Activated CD4-positive, alpha-beta T cell treated with anti-CD3 and anti-CD28 coated beads, Interleukin-2, amount 10 ng/mL, durations not matched to agents 24 days and 14 days (primary cell): Measurements from ENCODE around the gene ALDH5A1. TPM values are rescaled to one million over a fixed set of nuclear protein-coding genes. Genes with fewer than 3 reads are reported as not detected.
A peak's percentile ranks its signal among the peaks of the same experiment; 100 is the strongest.

Experiments
- DNase-seq: peaks from one replicate; pipeline ENCODE4 v3.0.0; 2022
- H3K27ac Mint-ChIP-seq: one replicate; pipeline ENCODE4 v1.8.0; 2022; ENCODE audit warnings: mild to moderate bottlenecking, mixed read lengths
- H3K27me3 Mint-ChIP-seq: one replicate; pipeline ENCODE4 v1.8.0; 2022; ENCODE audit warnings: mixed read lengths
- H3K36me3 Mint-ChIP-seq: one replicate; pipeline ENCODE4 v1.8.0; 2022; ENCODE audit warnings: low read depth, mild to moderate bottlenecking, mixed read lengths
- H3K4me1 Mint-ChIP-seq: one replicate; pipeline ENCODE4 v1.8.0; 2021; ENCODE audit warnings: mixed read lengths
- H3K4me3 Mint-ChIP-seq: one replicate; pipeline ENCODE4 v1.8.0; 2022; ENCODE audit warnings: mild to moderate bottlenecking, moderate library complexity, mixed read lengths
- H3K9me3 Mint-ChIP-seq: one replicate; pipeline ENCODE4 v1.8.0; 2021; ENCODE audit warnings: mixed read lengths
- intact Hi-C: fragments of 100-400 bp; cut with micrococcal nuclease; formaldehyde crosslinking; loops from one replicate; pipeline ENCODE4 v1.15.1; 2023
- total RNA-seq: library from RNA; stranded (reverse); gene quantifications from 2 replicates; pipeline ENCODE4 v1.2.3, GENCODE V29; 2022

ALDH5A1 gene
- total RNA-seq, 1 donor from 2014 or later = 11.7 TPM

DNA sequence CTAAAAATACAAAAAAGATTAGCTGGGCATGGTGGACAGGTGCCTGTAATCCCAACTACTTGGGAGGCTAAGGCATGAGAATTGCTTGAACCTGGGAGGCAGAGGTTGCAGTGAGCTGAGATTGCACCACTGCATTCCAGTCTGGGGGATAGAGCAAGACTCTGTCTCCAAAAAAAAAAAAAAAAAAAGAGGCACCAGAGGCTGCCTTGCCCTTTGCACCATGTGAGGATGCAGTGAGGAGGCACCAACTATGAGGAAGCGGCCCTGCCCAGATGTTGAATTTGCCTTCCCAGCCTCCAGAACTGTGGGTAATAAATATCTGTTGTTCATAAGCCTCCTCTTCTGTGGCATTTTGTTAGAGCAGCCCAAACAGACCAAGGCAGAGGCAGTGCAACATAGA, 54.4 kb downstream of the ALDH5A1 start:
- intact Hi-C loops = no loop called here

DNA sequence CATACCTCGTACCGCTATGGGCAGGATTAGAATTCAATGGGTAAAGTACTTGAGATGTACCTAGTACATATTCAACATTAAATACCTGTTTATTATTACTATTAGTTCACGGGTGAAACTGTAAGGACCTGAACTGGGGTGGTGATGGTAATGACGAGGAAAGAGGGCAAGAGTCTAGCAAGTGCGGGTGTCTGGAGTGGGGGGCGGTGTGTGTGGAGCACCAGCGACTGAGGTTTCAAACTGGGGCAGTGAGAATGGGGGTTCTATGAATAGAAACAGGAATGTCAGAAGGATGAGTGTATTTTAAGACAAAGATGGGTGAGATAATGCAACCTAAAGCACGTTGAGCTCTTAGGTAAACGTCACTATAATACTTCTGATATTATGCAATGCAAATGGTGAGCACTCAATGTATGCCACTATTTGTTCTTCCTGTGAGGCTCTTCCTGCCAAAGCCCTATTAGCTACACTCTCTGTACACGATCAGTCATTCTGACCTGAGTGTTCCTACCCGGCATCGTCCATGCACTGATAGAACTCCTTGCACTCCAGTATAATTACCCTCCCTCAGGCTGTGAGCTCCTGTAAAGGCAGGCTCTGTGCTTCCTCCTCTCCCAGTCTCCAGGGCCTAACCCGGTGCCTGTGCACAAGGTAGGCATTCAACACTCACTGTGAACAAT, 55.0 kb downstream of the ALDH5A1 start:
- no peaks in the 10 kb centered on the region for H3K36me3 Mint-ChIP-seq
- peaks cover 21% of the 10 kb centered on the region for H3K27me3 Mint-ChIP-seq
- H3K27ac Mint-ChIP-seq = no peak overlapping the region
- peaks cover 6% of the 10 kb centered on the region for H3K4me1 Mint-ChIP-seq
- intact Hi-C loops = no loop called here
- no peak overlapping the region for H3K4me3 Mint-ChIP-seq
- DNase-seq = no peak
- no peaks in the 10 kb centered on the region for H3K9me3 Mint-ChIP-seq

More for the DNA sequence above, 54.4 kb downstream of the ALDH5A1 start:
- peaks cover 6% of the 10 kb centered on the region for H3K4me1 Mint-ChIP-seq
- no peak overlapping the region for H3K27ac Mint-ChIP-seq
- no peak overlapping the region for H3K4me3 Mint-ChIP-seq
- H3K27me3 Mint-ChIP-seq = peaks cover 21% of the 10 kb centered on the region
- DNase-seq = no peak
- H3K36me3 Mint-ChIP-seq = no peaks in the 10 kb centered on the region
- H3K9me3 Mint-ChIP-seq = no peaks in the 10 kb centered on the region

DNA sequence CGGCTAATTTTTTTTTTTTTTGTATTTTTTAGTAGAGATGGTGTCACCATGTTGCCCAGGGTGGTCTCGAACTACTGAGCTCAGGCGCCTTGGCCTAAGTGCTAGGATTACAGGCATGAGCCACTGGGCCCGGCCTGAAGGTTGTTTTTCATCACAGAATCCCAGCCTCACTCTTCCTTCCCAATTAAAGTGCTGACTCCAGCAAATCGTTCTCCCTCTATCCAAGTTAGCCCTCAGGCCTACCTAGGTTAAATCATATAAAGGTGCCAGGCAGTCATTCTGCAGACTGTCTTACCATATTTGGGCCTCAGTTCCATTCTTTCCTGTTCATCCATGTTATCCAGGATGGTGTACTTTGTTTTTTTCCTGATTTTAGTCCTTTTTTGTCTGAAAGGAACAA, 56.4 kb downstream of the ALDH5A1 start:
- intact Hi-C loops = no loop called here
- H3K4me3 Mint-ChIP-seq = no peak overlapping the region

DNA sequence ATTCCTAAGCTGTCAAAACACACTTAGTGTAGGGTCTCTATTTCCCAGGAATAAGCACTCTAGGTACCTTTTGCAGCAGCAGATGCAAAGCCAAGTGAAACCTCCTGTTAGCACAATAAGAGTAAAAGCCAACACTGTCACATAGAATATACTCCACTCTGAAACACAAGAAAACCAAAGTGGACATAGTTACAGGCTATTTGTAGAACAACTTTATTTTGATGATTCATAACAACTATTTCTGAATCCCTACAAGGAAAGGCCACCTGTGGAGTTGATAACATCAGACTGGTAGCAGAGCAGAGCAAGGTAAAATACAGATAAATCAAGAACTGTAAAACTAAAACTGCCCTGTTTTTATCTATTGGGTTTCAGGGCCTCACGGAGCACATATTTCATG, 59.7 kb downstream of the ALDH5A1 start:
- intact Hi-C loops = no loop called here
- no peak overlapping the region for H3K4me3 Mint-ChIP-seq

More for the DNA sequence above, 56.4 kb downstream of the ALDH5A1 start:
- peaks cover 18% of the 10 kb centered on the region for H3K27me3 Mint-ChIP-seq
- no peak overlapping the region for H3K27ac Mint-ChIP-seq
- no peak for DNase-seq
- H3K9me3 Mint-ChIP-seq = no peaks in the 10 kb centered on the region
- H3K36me3 Mint-ChIP-seq = no peaks in the 10 kb centered on the region
- peaks cover 6% of the 10 kb centered on the region for H3K4me1 Mint-ChIP-seq

DNA sequence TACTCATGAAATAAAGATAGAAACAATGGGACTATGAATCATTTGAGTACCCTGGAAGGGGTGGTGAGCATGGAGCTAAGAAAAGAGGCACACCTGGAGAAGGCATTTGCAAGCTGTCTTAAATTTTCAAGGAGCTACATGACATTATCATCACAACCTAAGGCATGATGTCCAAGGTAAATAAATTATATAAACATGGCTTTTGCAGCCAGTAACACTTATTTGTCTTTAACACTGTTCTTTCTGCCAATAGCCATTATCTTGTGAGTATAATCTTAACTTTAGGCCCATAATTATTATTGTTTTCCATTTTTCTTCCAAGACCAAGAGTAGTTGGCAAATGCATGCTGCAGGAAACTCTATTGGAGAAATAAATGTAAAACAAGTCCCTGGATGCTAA, 63.7 kb downstream of the ALDH5A1 start:
- no peaks in the 10 kb centered on the region for H3K4me1 Mint-ChIP-seq
- DNase-seq = no peak
- no peaks in the 10 kb centered on the region for H3K36me3 Mint-ChIP-seq
- no peak overlapping the region for H3K4me3 Mint-ChIP-seq
- H3K27me3 Mint-ChIP-seq = peaks cover 17% of the 10 kb centered on the region
- no peaks in the 10 kb centered on the region for H3K9me3 Mint-ChIP-seq
- intact Hi-C loops = no loop called here
- H3K27ac Mint-ChIP-seq = no peak overlapping the region

More for the DNA sequence above, 59.7 kb downstream of the ALDH5A1 start:
- peaks cover 7% of the 10 kb centered on the region for H3K27me3 Mint-ChIP-seq
- no peaks in the 10 kb centered on the region for H3K4me1 Mint-ChIP-seq
- DNase-seq = no peak
- no peaks in the 10 kb centered on the region for H3K36me3 Mint-ChIP-seq
- no peak overlapping the region for H3K27ac Mint-ChIP-seq
- H3K9me3 Mint-ChIP-seq = no peaks in the 10 kb centered on the region

DNA sequence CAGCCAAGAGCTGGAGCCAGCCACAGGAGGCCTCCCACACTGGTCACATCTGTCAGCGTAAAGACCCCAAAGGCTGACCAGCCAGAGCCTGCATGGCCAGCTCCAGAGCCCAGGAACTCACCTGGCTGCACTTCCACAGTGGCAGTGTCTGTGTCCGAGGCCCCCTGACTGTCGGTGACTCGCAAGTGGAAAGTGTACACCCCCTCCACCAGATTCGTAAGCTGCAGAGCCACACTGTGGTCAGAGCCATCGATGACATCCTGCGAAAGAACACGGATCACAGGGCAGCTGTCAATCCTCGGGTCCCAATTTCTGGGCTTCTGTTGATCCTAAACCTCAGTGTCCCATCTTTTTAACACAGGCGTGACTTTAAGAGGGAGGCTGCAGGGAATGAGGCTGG, 69.3 kb downstream of the ALDH5A1 start:
- intact Hi-C loops = no loop called here
- Mint-ChIP-seq H3K4me1 (no peaks in the 10 kb centered on the region), H3K27me3 (peaks cover 12% of the 10 kb centered on the region), H3K9me3 (no peaks in the 10 kb centered on the region), H3K27ac (no peak overlapping the region), H3K4me3 (no peak overlapping the region), H3K36me3 (no peaks in the 10 kb centered on the region)
- DNase-seq = no peak

DNA sequence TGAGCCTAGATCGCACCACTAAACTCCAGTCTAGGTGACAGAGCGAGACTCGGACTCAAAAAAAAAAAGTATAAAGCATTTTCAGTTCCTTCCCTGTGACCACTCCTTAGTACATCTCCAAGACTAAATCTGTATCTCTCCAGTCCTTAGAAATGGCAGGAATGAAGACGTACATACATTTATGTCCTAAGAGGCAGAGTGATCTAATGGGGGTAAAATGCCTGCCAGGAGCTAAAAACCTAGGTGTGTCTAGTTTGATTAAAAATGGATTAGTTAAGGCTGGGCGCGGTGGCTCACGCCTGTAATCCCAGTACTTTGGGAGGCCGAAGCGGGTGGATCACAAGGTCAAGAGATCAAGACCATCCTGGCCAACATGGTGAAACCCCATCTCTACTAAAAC, 70.4 kb downstream of the ALDH5A1 start:
- no peaks in the 10 kb centered on the region for H3K4me1 Mint-ChIP-seq
- H3K36me3 Mint-ChIP-seq = no peaks in the 10 kb centered on the region
- no peak overlapping the region for H3K27ac Mint-ChIP-seq
- no peak overlapping the region for H3K4me3 Mint-ChIP-seq
- no peak for DNase-seq
- intact Hi-C loops = no loop called here
- H3K27me3 Mint-ChIP-seq = peaks cover 7% of the 10 kb centered on the region
- H3K9me3 Mint-ChIP-seq = no peaks in the 10 kb centered on the region

DNA sequence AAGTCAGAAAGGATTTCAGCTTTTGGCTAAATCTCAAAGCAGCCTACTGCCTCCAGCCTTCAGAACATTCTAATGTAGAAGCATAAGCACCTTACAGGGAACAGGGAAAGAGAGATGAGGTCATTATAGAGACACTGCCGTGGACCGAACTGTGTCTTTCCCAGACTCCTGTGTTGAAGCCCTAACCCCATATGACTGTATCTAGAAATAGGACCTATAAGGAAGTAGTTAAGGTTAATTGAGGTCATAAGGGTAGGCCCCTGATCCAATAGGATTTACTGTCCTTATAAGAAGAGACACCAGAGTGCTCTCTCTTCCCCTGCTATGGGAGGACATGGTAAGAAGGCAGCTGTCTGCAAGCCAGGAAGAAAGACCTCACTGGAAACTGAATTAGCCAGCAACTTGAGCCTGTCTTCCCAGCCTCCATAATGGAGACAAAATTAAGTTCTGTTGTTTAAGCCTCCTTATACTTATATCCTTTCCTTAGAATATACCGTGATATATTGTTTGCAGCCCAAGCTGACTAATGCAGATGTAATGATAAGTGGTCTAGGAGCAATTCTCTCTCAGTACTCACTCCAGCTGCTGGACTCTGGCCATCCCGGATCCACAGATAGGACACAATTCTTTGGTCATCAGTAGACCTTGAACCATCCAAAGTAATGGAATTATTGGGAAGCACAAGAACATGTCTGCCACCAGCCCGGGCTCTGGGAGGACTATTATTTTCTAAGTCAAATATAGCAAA, 71.4 kb downstream of the ALDH5A1 start:
- Mint-ChIP-seq H3K27ac (no peak overlapping the region), H3K4me3 (no peak overlapping the region), H3K27me3 (peaks cover 3% of the 10 kb centered on the region), H3K36me3 (no peaks in the 10 kb centered on the region), H3K9me3 (no peaks in the 10 kb centered on the region), H3K4me1 (no peaks in the 10 kb centered on the region)
- no peak for DNase-seq
- intact Hi-C loops = no loop called here

DNA sequence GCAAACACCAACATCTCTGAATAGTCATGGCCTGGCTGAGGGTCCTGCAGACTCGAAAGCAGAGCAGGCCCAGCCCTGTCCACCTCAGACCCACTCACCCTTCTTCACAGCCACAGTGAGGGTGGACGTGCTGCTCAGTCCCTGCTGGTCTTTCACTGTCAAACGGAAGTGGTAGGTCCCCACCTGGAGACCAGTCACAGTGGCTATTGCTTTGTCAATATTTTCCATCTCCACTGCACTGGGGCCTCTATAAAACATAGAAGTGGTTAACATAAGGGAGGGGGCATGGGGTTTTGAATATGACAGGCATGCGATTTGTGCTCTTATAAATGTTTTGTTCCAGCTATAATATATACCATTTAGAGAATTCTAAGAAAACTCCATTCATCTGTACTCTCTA, 73.9 kb downstream of the ALDH5A1 start:
- Mint-ChIP-seq H3K27me3 (peaks cover 7% of the 10 kb centered on the region), H3K9me3 (no peaks in the 10 kb centered on the region), H3K36me3 (no peaks in the 10 kb centered on the region), H3K4me3 (no peak overlapping the region), H3K27ac (no peak overlapping the region), H3K4me1 (no peaks in the 10 kb centered on the region)
- intact Hi-C loops = no loop called here
- no peak for DNase-seq

DNA sequence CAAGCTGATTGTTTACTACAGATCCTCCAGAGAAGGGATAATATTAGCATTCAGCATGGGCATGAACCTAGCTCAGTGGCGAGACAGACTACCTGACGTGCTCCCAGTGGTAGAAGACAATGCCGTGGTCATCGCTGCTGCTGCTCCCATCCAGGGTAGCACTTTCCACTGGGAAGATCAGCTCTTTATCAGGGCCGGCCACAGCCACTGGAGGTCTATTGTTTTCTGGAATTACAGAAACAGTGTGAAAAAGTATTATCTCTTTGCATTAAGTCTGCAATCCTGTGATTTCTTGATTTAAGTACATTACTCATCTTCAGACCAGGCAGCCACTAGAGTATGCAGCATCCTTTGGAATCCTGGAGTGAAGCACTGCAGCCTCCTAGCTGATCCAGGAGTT, 75.0 kb downstream of the ALDH5A1 start:
- no peaks in the 10 kb centered on the region for H3K4me1 Mint-ChIP-seq
- peaks cover 7% of the 10 kb centered on the region for H3K27me3 Mint-ChIP-seq
- intact Hi-C loops = no loop called here
- H3K36me3 Mint-ChIP-seq = no peaks in the 10 kb centered on the region
- H3K27ac Mint-ChIP-seq = no peak overlapping the region
- H3K4me3 Mint-ChIP-seq = no peak overlapping the region
- no peak for DNase-seq
- H3K9me3 Mint-ChIP-seq = no peaks in the 10 kb centered on the region

DNA sequence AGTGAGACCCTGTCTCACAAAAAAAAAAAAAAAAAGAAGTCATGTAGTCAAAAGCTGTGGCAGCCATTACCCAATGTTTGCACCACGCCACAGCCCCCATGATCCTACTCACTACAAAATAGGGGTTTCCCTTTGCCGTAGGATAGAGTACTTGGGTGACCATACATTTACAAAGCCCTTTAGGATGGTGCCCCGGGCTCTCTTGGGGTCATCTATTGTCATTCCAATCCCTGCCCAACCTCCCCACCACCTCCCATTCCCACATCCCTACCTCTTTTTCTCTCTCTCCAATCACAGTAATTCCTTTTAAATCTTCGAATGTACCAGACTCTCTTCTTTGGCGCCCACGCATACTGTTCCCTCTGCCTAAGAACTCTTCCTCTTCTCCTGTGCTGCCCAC, 76.6 kb downstream of the ALDH5A1 start:
- no peaks in the 10 kb centered on the region for H3K36me3 Mint-ChIP-seq
- DNase-seq = no peak
- H3K27ac Mint-ChIP-seq = no peak overlapping the region
- intact Hi-C loops = no loop called here
- H3K4me3 Mint-ChIP-seq = no peak overlapping the region
- peaks cover 9% of the 10 kb centered on the region for H3K27me3 Mint-ChIP-seq
- no peaks in the 10 kb centered on the region for H3K9me3 Mint-ChIP-seq
- no peaks in the 10 kb centered on the region for H3K4me1 Mint-ChIP-seq

DNA sequence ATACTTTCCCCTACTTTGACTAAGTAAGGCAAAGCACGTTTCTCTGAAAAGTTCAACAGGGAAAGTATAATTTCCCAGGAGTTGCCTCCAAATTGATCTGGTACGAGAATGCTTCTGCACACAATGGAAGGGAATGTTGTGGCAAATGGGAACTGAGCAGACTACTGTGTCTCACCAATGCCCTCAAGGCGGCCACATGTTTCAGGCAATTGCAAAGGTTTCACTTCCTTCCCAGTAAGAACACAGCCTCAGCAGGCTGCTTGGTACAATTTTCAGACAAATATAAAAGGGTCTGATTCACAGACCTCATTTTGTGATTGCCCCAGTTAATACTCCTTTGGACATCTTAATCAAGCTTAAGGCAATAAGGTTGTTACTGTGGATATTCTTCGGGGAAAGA, 80.0 kb downstream of the ALDH5A1 start:
- Mint-ChIP-seq H3K4me3 (no peak overlapping the region), H3K27ac (no peak overlapping the region), H3K4me1 (no peaks in the 10 kb centered on the region), H3K27me3 (peaks cover 9% of the 10 kb centered on the region), H3K36me3 (no peaks in the 10 kb centered on the region), H3K9me3 (no peaks in the 10 kb centered on the region)
- intact Hi-C loops = no loop called here
- DNase-seq = no peak

DNA sequence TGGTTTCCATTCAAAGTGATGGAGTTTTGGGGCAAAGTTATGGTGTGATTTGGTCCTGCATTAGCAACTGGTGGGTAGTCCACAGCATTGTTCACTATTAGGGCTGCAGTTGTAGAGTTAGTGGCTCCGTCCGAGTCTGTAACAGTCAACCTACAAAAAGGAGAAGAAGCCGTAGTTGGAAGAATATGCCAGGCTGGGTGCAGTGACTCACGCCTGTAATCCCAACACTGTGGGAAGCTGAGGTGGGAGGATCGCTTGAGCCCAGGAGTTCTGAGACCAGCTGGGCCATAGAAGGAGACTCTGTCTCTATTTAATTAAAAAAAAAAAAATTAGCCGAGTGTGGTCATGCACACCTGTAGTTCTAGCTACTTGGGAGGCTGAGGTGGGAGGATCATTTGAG, 81.7 kb downstream of the ALDH5A1 start:
- no peak overlapping the region for H3K27ac Mint-ChIP-seq
- DNase-seq = no peak
- intact Hi-C loops = no loop called here
- no peak overlapping the region for H3K4me3 Mint-ChIP-seq
- H3K9me3 Mint-ChIP-seq = no peaks in the 10 kb centered on the region
- peaks cover 9% of the 10 kb centered on the region for H3K27me3 Mint-ChIP-seq
- no peaks in the 10 kb centered on the region for H3K36me3 Mint-ChIP-seq
- no peaks in the 10 kb centered on the region for H3K4me1 Mint-ChIP-seq

DNA sequence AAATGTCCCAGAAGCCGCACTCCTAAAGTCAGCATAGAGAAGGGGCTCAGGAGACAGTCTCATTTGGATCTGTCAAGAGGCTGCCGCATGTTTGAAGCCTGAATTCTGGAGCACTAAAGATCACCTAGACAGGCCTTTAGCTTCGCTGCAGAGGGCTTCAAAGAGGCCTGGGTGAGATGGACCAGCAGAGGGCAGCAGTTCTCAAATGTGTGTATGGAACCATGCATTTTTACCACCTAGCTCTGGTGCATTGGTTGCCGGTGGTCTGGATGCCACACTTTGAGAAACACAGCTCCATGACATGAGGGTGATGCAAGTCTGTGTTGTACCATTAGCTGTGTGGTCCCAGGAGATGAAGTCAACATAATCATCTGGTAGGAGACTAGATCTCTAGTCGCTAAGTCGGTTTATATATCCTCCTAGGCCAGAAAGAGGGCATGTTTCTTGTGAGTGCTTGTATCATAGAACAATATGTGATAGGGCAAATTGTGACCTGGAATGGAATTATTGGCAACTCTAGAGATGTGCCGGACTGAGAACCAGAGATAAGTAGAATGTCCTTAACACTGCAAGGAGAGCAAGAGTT, 86.4 kb downstream of the ALDH5A1 start:
- Mint-ChIP-seq H3K27ac (no peak overlapping the region), H3K4me1 (peaks cover 2% of the 10 kb centered on the region), H3K4me3 (no peak overlapping the region), H3K9me3 (no peaks in the 10 kb centered on the region), H3K27me3 (peaks cover 13% of the 10 kb centered on the region), H3K36me3 (no peaks in the 10 kb centered on the region)
- intact Hi-C loops = loop anchor here (1.0 to 10.0 kb wide), 3 partner anchors 64 to 436 kb away; partner anchors contain the start of gene KIAA0319
- DNase-seq = peak; percentile 92
